DMS53 treated with DMSO at 0.1 percent for 48 hours (cell line): ENCODE results near the gene BEND3.
"Not testable (repeated sequence)": the region's sequence is repeated elsewhere in the genome, so short reads cannot be mapped to it uniquely, and the experiment has no call there.

Experiments
- DNase-seq: peaks from one replicate; lab custom pipeline; 2025; ENCODE audit not compliant: unreplicated experiment; lab: John Stamatoyannopoulos, UW

The BEND3 gene

DNA sequence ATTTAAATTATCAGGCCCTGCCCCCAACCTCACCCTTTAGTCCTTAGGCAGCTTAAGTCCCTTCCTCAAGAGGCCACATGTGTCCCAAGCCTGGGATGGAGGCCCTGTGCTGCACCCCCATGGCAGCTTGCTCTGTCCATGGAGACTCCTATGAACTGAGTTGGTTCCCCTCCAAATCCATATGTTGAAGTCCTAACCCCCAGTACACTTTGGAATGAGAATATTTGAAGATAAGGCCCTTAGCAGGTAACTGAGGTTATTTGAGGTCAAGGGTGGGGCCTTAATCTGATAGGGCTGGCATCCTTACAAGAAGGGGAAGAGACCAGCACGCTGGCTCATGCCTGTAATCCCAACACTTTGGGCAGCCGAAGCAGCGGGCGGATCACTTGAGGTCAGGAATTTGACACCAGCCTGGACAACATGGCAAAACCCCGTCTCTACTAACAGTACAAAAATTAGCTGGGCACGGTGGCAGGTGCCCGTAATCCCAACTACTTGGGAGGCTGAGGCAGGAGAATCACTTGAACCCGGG lies 6.7 kb upstream of the BEND3 start:
- no peak for DNase-seq

DNA sequence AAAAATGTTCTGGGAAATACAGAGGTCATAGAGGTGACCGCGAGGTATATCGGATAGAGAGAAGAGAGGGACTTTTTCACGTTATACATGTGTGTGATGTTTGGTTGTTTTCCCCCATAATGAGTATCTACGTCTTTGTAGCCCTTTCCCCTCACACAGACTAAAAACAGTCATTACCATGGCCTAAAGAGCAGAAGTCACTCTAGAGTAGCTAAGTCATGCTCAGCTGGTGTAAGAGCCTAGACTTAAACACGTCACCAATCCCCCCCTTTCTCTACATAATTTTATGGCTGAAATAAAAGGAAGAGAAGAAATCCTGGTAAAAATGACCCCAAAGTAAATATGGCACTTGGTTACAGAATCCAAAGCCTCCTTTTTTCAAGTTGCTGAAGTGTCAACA lies 6.0 kb upstream of the BEND3 start:
- DNase-seq, result no peak

DNA sequence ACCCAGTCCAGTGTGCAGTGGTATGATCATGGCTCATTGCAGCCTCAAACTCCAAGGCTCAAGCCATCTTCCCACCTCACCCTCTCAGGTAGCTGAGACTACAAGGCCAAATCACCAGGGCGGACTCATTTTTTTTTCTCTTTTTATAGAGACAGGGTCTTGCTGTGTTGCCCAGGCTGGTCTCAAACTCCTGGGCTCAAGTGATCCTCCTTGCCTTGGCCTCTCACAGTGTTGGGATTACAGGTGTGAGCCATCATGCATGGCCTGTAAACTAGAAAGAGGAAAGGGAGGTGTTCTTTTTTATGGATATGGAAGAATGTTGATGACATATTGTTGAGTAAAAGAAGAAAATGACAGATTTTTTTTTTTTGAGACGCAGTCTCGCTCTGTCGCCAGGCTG lies 5.1 kb upstream of the BEND3 start:
- no peak for DNase-seq

DNA sequence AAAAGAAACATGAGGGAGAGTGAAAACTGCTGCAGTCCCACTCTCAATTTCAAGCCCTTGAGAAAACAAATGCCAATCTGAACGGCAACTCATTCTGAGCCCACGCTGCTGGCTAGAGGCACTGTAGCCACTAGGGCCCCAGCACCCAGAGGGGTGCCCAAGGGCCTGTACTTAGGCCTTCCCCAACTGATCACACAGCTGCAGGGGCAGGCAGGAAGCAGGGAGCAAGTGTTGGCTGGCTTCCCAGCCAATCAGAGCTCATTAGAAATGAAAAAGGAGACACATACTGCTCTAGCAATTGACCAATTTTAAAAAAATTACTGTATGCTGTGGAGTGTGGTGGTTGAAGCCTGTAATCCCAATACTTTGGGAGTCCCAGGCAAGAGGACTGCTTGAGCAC lies 3.7 kb upstream of the BEND3 start:
- no peak for DNase-seq

DNA sequence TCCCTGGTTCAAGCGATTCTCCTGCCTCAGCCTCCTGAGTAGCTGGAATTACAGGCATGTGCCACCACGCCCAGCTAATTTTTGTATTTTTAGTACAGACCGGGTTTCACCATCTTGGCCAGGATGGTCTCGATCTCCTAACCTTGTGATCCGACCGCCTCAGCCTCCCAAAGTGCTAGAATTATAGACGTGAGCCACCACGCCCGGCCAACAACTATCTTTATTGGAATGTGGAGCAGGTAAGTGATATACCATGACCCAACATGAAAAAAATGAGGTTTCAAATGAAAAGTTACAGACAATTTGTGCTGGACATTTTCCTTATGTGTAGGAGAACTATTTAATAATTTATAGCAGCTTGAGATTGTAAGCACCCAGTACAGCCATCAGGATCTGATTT lies 3.2 kb upstream of the BEND3 start:
- DNase-seq, result not testable (repeated sequence)

DNA sequence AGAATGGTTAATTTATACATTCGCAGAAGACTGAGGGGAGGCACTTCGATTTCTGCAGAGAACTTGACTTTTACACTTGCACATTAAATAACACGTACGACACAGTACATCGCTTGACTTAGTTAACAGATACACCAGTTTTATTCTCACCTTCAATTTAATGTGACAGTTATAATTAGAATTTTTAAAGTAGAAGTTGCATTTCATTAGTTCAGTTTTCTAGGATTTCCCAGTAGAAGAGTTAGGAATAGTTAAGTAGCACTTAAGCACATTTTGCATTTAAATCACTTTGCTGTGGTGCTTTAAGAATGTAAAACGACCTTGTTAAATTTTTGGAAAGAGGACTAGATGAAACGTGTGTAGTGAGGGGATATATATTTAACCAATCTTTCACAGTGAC lies 1.6 kb upstream of the BEND3 start:
- no peak for DNase-seq

DNA sequence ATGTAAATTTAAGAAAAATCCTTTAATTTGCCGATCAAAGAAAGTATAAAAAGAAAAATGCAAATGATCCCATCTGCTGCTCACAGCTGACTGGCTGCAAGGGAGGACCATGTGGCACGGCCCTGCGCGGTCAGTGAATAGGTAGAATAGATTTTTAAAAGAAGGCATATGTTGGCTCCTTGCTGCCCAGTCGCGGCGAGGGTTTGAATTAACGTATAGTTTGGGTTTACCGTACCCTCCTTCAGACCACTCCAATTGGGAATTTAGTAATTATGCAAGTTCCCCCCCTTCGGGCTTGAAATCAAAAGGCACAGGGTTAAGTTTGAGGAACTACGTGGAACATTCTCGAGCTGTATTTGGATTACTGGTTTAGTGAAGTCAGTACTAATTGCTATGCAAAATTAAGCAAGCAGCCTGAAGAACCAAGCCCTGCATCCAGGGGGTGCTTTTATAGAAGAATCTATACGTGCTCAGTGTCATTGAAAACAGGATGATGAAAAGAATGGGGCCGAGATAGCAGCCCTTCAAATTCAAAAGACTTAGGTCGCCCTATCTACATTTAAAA lies 1.1 kb upstream of the BEND3 start:
- DNase-seq, result peak; percentile 26

DNA sequence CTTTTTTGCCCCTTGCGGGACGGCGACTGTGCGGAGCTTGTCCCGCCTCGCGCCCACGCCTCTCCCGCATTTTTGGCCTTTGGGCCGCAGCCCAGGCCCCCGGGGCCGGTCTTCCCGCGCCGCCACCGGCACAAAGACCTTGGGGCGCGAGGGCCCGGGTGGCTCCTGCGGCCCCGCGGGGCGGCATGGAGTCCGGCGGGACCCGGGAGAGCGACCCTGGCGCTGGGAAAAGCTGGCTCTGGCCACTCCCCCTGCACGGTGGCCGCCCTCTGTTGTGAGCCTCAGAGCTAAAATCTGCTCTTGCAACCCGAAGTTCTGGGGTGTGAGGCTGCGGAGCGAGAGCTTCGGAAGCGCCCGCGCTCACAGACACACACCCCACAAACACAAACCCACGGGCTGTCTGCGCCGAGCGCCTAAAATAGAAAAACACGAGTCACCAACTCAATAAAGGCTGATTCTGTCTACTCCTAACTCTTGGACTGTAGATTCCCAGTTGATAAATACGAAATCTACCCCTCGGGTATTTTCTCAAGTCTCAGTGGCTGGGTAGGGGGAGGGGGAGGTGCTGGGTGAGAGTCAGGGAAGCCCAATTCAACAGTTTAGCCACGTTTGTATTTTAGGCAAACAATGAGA lies 496 bp upstream of the BEND3 start:
- peak; percentile 20 for DNase-seq

DNA sequence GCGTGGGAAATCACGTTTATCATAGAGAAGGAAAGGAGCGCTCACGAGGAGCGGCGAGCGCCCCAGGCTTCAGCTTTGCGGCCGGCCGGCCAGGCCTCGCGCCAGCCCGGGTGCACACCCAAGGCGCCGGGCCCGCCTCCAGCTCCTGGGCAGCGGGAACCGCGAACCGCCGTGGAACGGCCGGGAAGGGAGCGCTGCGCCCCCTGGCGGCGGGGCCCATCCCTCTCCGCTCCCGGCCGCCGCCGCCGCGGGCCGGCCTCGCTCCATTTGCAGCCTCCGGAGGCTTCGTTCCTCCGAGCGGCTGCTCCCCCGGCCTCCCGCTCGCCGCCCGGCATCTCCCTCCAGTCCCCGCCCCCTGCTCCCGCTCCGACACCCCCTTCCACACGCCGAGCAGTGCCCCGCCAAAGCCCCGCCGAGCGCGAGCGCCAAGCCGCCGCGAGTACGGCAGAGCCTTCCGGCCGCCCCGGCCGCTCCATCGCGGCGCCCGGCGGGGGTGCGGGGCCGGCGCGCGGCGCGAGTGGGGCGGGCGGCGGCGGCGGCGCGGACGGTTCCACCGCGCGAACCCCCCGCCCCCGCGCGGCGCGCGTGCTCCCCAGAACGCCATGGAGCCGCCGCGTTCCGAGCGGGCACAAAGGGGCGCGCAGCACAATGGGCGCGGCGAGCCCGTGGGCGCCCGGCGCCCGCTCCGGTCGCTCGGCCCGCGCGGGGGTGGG lies 946 bp downstream of the BEND3 start:
- DNase-seq, result peak; percentile 50

DNA sequence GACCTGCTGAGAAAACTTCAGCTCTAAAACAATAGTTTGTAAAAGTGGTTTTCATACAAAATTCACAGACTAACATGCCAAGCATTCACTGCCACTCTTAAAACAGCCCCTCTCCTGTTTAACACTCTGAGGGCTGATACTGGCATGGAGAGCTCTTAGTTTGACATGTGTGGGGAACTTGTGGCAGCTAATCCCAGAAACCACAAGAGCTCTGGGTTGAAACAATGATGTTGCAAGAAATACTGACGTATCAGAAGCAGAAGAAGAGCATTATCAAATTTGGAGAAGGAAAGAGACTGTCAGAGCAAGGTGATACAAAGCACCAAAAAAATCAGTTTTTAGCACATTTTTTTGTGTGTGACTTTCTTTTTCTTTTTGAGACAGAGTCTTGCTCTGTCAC lies 5.1 kb downstream of the BEND3 start:
- no peak for DNase-seq

DNA sequence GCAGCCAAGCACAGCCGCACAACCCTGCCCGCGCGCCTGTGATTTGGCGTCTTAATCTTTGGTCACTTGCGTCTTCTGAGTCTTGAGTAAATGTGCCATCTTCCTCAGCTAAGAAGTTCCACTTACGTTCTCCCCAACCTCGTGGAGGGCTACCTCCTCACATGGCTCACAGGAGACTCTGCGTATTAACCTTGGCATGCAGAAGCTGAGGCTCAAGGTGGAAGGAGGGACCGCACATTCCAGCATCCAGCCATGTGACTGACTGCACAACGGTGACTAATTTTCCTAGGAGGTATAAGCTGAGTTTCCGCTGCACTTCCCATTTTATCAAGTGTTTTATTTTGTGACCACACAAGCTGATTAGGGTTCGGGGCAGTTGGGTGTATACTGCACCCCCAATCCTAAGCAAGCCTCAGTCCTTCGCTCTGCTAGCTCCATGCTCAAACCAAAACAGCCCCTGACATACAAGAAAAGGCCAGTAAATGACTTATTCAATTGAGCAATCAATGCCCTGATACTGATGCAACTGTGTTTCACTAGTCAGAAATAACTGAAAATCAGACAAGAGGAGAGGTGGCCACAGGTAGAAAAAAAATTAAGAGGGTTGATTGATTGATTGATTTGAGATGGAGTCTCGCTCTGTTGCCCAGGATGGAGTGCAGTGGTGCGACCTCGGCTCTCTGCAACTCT lies 7.0 kb downstream of the BEND3 start:
- DNase-seq, result no peak

DNA sequence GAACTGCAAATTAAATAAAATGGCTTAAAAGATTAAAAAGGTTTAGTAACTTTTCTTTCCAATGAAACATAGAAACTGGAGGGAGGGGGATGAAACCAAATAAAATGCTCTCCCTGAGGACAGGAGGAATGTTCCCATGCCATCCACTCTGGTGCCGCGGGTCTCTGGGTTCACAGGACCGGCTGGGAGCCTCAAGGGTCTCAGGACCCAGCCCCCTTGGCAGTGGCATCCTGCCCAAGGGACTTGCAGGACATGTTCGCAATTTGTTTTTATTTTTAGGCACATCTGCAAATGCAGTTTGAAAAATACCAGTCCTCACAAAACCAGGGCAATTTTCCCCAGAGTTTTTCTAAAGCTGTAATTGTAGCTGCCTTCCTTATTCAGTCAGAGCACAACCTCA lies 7.5 kb downstream of the BEND3 start:
- DNase-seq, result no peak

DNA sequence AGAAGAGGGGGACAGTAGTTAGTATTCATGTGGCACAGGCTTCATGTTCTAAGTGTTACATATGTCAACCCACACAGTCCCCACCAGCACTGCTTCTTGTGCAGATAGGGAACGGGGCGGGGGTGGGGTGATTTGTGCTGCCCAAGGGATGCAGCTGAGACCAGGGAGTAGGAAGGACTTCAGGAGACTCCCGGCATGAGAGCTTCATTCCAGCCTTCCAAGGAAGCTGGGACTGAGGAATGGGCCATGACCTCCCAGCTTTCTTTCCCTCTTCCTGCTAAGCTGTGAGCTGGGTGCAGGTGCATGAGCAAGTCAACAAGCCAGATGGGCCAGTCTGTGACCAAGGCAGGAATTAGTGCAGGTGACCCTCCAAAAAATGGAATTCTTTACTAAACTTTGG lies 9.2 kb downstream of the BEND3 start:
- no peak for DNase-seq

DNA sequence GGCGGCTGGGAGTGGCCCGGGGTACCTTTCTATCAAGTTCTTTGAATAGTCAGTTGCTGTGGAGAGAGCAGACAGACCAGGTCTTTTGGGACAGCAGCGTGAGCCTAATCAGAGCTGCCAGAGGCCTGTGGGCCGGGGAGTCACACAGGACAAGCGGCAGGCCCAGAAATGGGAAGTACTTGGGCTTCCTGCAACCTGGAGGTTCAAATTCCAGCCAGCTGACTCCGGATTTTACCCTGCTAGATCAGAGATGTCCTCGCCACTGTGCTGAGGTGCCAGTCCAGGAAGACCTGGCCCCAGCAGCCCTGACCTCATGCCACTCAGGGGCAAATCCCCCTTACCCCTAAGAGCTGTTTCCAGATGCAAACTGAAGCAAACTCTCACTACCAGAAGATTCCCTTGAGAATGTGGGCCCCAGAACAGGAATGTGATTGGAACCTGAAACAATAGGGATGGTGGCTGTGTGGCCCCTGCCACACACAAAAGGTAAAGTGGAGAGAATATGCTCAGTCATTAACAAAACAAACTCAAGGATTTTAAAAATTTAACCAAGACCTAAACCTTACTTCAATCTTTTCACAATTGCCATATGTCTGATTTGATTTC lies 9.7 kb downstream of the BEND3 start:
- DNase-seq, result no peak

DNA sequence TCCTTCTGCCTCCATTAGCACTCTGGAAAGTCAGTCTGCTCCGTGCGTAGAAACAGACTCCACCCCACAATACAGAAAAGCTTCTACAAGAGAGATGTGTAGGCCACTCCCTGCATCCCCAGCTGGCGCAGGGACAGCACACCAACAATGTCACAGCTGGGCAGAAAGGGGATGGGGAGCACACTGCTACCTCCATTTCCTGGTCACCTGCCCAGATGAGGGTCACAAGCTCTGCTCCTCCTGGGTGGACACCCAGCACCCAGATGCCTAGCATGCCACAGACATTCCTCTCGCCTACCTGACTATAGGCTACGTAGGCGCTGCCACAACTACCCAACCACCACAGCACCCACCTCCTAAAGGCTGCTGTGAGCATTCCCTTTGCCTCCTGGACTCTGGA lies 12.2 kb downstream of the BEND3 start:
- no peak for DNase-seq

DNA sequence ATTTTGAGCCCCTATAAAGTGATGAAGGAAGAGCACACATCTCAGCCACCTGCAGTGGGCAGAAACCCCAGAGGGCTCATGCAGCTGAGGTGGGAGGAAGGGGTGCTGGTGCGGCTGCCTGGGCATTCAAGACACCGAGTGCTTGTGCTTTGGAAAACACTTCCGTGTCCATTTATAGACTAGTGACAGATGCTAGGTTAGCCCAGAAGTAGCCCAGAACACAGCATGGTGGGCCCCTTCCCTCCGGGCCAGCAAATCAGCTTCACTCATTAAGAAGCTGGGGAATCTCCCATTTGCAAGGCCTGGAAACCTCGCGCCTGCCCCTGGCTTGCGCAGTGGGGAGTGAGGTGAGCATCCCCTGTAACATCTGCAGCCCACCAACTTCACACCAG lies 12.9 kb downstream of the BEND3 start:
- no peak for DNase-seq

DNA sequence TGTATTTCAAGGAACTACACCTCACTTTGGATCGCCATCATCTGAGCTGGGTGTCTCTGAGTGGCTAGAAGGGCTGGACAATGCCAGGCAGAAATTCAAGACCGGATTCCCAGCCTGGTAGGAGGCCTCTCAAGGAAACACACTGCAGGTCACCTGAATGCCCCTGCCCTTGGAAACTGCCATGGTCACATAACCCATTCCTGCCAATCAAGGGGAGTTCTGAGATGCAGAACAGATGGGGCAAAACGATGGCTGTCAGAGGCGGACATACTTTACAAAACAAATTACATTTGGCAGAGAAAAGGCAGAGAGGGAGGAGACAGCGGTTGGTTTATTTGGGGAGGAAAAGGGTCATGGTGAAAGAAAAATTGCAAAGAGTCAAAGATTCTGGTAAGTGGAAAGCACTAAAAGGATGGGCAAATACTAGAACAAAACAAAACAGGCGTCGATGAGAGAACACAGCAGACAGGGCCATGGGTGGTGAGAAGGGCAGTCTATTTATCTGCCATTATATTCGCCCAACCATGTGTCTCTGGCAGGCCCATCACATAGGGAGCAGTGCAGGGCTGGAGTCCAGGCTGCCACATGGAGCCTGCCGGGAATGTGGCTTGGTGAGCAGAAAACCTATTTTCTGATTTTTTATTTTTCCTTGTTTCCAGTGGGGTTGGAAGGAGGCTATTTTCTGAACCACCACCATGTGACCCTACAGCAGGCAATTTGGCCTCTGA lies 13.5 kb downstream of the BEND3 start:
- DNase-seq, result no peak

DNA sequence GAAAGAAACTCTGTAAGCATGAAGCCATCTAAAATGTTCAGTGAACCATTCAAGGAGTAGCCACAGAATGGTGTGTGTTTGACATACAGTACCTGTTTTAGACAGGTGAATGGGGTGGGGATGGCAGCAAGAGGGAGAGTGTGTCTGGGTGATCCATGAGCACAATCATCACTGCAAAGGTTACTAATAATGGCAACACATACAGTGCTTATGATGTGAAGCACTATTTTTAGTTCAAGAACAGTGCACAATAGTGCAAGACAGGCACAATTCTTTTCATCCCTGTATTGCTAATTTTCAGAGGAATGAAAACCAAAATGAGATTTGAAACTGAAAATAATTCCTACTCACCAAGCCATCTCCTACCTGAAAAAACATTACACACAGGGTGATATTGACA lies 14.1 kb downstream of the BEND3 start:
- no peak for DNase-seq

DNA sequence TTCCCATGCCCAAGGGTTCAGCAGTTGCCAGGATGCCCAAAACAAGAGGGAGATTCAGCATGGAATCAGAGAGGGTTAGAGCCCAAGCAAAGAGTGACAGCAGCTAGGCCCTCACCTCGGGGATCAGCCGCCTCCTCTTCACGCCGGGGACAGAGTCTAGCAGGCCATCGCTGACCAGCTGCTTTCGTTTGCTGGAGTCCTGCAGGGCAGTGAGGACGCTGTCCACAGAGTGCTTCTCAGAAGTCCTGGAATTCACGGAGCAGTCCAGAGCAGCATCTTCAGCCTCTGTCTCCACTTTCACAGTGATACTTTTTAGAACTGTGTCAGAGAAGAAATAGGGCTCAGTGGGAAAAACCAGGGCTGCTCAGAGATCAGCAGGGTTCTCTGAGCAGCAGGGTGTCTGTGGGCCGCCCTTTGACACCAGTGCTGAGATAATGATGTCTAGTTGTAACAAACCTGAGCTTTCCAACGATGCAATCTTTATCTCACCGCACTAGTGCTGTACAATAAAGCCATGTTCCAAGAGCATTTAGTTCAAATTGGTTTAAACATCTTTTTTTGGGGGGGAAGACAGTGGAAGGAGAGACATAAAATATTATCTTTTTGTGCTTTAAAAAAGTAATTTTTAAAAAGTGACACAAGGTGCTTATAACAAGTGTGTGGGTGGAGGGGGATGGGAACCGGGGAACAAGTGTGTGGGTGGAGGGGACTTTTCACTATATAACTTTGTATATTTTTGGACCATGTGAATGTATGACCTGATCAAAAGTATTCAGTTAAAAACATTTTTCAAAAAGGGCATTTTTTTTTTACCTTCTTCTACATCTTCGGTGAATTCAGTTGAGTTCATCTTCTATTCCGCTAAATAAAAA lies 16.6 kb downstream of the BEND3 start:
- DNase-seq, result no peak

DNA sequence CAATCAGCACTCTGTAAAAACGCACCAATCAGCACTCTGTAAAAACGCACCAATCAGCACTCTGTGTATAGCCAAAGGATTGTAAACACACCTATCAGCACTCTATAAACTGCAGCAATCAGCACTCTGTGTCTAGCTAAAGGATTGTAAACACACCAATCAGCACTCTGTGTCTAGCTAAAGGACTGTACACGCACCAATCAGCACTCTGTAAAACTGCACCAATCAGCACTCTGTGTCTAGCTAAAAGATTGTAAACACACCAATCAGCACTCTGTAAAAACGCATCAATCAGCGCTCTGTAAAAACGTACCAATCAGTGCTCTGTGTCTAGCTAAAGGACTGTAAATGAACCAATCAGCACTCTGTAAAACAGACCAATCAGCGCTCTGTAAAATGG lies 30.9 kb downstream of the BEND3 start:
- not testable (repeated sequence) for DNase-seq
